IMR-90 (cell line): ENCODE data around the gene HES6. TPM values are rescaled to one million over a fixed set of nuclear protein-coding genes. Genes with fewer than 3 reads are reported as not detected.

ENCODE experiments used
- ATAC-seq: fragments of 200-7000 bp; cut with Tn5 transposase; 2 replicates; pipeline ENCODE4 v1.9.1; 2020; ENCODE audit warnings: low read depth, mild to moderate bottlenecking, moderate library complexity
- BruUV-seq: library from RNA; stranded (reverse); fragments of 400-500 nt; replicated peaks from 2 replicates; lab custom pipeline; 2021; lab: Mats Ljungman, UMichigan
- CTCF ChIA-PET: fragments of 300-600 bp; formaldehyde crosslinking; extraction: SDS; loops from one replicate; lab custom pipeline; 2021; ENCODE audit warnings: antibody characterized with exemption; lab: Yijun Ruan, JAX
- POLR2A ChIA-PET: fragments of 300-600 bp; sonication (Branson Sonifier 250); formaldehyde crosslinking; loops from one replicate; lab custom pipeline; 2022; ENCODE audit warnings: antibody characterized with exemption; ENCODE audit not compliant: unreplicated experiment; lab: Charles Lee
- DNase-seq: peaks from one replicate; pipeline ENCODE4 v3.0.0; 2013
- H2AFZ ChIP-seq: replicated peaks from 2 replicates; pipeline ENCODE3; 2013; ENCODE audit warnings: low read length, mild to moderate bottlenecking; ENCODE audit not compliant: poor library complexity
- H2AK5ac ChIP-seq: 2 replicates; pipeline ENCODE4 v1.6.1; 2013; ENCODE audit warnings: low read depth, low read length, inconsistent platforms
- H2AK9ac ChIP-seq: replicated peaks from 2 replicates; pipeline ENCODE3; 2013; ENCODE audit warnings: mild to moderate bottlenecking, low read depth, low read length, moderate library complexity; ENCODE audit not compliant: poor library complexity
- H2BK120ac ChIP-seq: 2 replicates; pipeline ENCODE4 v1.6.1; 2013; ENCODE audit warnings: low read depth, low read length, inconsistent platforms
- H2BK15ac ChIP-seq: 3 replicates; pipeline ENCODE4 v1.6.1; 2013; ENCODE audit warnings: low read depth, low read length, inconsistent platforms
- H2BK20ac ChIP-seq: 2 replicates; pipeline ENCODE4 v1.6.1; 2013; ENCODE audit warnings: low read depth, mild to moderate bottlenecking, inconsistent platforms, low read length, moderate library complexity
- H2BK5ac ChIP-seq: 2 replicates; pipeline ENCODE4 v1.6.1; 2013; ENCODE audit warnings: mild to moderate bottlenecking, low read depth, low read length, inconsistent platforms; ENCODE audit not compliant: poor library complexity, severe bottlenecking
- H3K14ac ChIP-seq: replicated peaks from 2 replicates; pipeline ENCODE4 v1.6.1; 2013; ENCODE audit warnings: low read depth, low read length, inconsistent platforms
- H3K18ac ChIP-seq: 2 replicates; pipeline ENCODE4 v1.6.1; 2013; ENCODE audit warnings: low read depth, low read length, control low read depth
- H3K23ac ChIP-seq: 2 replicates; pipeline ENCODE4 v1.6.1; 2013; ENCODE audit warnings: low read depth, low read length, inconsistent platforms
- H3K27ac ChIP-seq: 2 replicates; pipeline ENCODE4 v1.5.1; 2013; ENCODE audit warnings: mild to moderate bottlenecking, control low read depth, low read length; ENCODE audit not compliant: insufficient read depth
- H3K27me3 ChIP-seq: 2 replicates; pipeline ENCODE4 v1.6.1; 2013; ENCODE audit warnings: low read length; ENCODE audit not compliant: control insufficient read depth, insufficient read depth
- H3K36me3 ChIP-seq: 2 replicates; pipeline ENCODE4 v1.6.1; 2013; ENCODE audit warnings: low read length, mixed read lengths; ENCODE audit not compliant: control insufficient read depth, insufficient read depth
- H3K4ac ChIP-seq: 2 replicates; pipeline ENCODE4 v1.6.1; 2013; ENCODE audit warnings: low read depth, low read length, inconsistent platforms
- H3K4me1 ChIP-seq: 2 replicates; pipeline ENCODE4 v1.6.1; 2013; ENCODE audit warnings: low read length, mixed read lengths; ENCODE audit not compliant: control insufficient read depth, insufficient read depth
- H3K4me2 ChIP-seq: 2 replicates; pipeline ENCODE4 v1.6.1; 2013; ENCODE audit warnings: low read depth, mild to moderate bottlenecking, control low read depth, low read length, moderate library complexity
- H3K4me3 ChIP-seq: 2 replicates; pipeline ENCODE4 v1.5.1; 2013; ENCODE audit warnings: low read depth, mild to moderate bottlenecking, control low read depth, low read length, moderate library complexity; ENCODE audit not compliant: insufficient read depth
- H3K56ac ChIP-seq: 2 replicates; pipeline ENCODE4 v1.6.1; 2013; ENCODE audit warnings: low read length, inconsistent platforms; ENCODE audit not compliant: insufficient read depth; ENCODE audit errors: extremely low read depth
- H3K79me1 ChIP-seq, 2 experiments: 2 replicates each; pipeline ENCODE4 v1.6.1; 2013; ENCODE audit warnings: low read length in 2 of 2, inconsistent platforms in 1 of 2, low read depth in 1 of 2
- H3K9ac ChIP-seq: 2 replicates; pipeline ENCODE4 v1.6.1; 2013; ENCODE audit warnings: low read depth, low read length, control low read depth
- H3K9me1 ChIP-seq: 2 replicates; pipeline ENCODE4 v1.6.1; 2013; ENCODE audit warnings: low read length, inconsistent platforms; ENCODE audit not compliant: insufficient read depth
- H3K9me3 ChIP-seq: 2 replicates; pipeline ENCODE4 v1.6.1; 2013; ENCODE audit warnings: low read length; ENCODE audit not compliant: control insufficient read depth, insufficient read depth
- H4K20me1 ChIP-seq: 2 replicates; pipeline ENCODE4 v1.6.1; 2013; ENCODE audit warnings: low read length, inconsistent platforms; ENCODE audit not compliant: insufficient read depth
- H4K5ac ChIP-seq: 2 replicates; pipeline ENCODE4 v1.6.1; 2013; ENCODE audit warnings: mild to moderate bottlenecking, low read depth, low read length, control low read depth
- H4K8ac ChIP-seq, 2 experiments: 2 replicates each; pipeline ENCODE4 v1.6.1; 2013; ENCODE audit warnings: low read depth in 2 of 2, low read length in 2 of 2, control low read depth in 1 of 2, inconsistent platforms in 1 of 2
- H4K91ac ChIP-seq: 2 replicates; pipeline ENCODE4 v1.6.1; 2013; ENCODE audit warnings: low read depth, low read length, inconsistent platforms; ENCODE audit not compliant: insufficient read depth
- CEBPB ChIP-seq: IDR thresholded peaks from 2 replicates; pipeline ENCODE4 v1.6.1; 2012; ENCODE audit warnings: low read depth, low read length, improper control_type of control experiment
- CHD1 ChIP-seq: IDR thresholded peaks from 2 replicates; pipeline ENCODE4 v1.6.1; 2012; ENCODE audit warnings: low read depth, low read length, improper control_type of control experiment
- MAFK ChIP-seq: IDR thresholded peaks from 2 replicates; pipeline ENCODE4 v1.6.1; 2012; ENCODE audit warnings: low read depth, low read length, improper control_type of control experiment
- POLR2A ChIP-seq: IDR thresholded peaks from 2 replicates; pipeline ENCODE4 v1.6.1; 2012; ENCODE audit warnings: mild to moderate bottlenecking, low read depth, low read length
- RCOR1 ChIP-seq: IDR thresholded peaks from 2 replicates; pipeline ENCODE4 v1.6.1; 2012; ENCODE audit warnings: mild to moderate bottlenecking, low read length, improper control_type of control experiment; ENCODE audit not compliant: insufficient replicate concordance
- SMC3 ChIP-seq: fragments of 150-350 bp; IDR thresholded peaks from 2 replicates; pipeline ENCODE4 v1.6.1; 2016; ENCODE audit warnings: low read depth, mild to moderate bottlenecking, antibody characterized with exemption, low read length, moderate library complexity
- WGBS, 2 experiments: methylation state at CpG; one replicate each; pipeline versions ENCODE4 v1.1.5 to v1.1.7; 2013; ENCODE audit warnings: missing lambda C conversion rate in 2 of 2; ENCODE audit not compliant: insufficient read length in 1 of 2; ENCODE audit errors: extremely low coverage in 2 of 2; 5-methylcytosine and 5-hydroxymethylcytosine counted together
- dilution Hi-C: fragments of 300-500 bp; cut with HindIII; formaldehyde crosslinking; loops from one replicate; pipeline ENCODE4 v1.14.3; 2018; ENCODE audit warnings: low sequenced_read_pairs; ENCODE audit not compliant: unreplicated experiment
- in situ Hi-C: fragments of 300-500 bp; cut with MboI; formaldehyde crosslinking; loops from 3 replicates; pipeline ENCODE4 v1.14.3; 2019; ENCODE audit warnings: low sequenced_read_pairs, inconsistent platforms, mixed read lengths
- intact Hi-C: fragments of 100-400 bp; cut with micrococcal nuclease; formaldehyde crosslinking; loops from 2 replicates; pipeline ENCODE4 v1.10.0; 2022
- polyA plus RNA-seq, 3 experiments: library from polyadenylated mRNA; depleted of rRNA; stranded (reverse); fragments of >200 nt; gene quantifications; 2 replicates each; pipeline ENCODE4 v1.2.3, GENCODE V29; 2012; ENCODE audit warnings: low replicate concordance in 1 of 3
- total RNA-seq: library from RNA; depleted of rRNA; stranded (reverse); fragments of >200 nt; gene quantifications from 2 replicates; pipeline ENCODE4 v1.2.3, GENCODE V29; 2012
- TF ChIP-seq, protein P1 (sequence below): fragments of 150-350 bp; IDR thresholded peaks from 2 replicates; pipeline ENCODE4 v1.6.1; 2017; ENCODE audit warnings: mild to moderate bottlenecking, antibody characterized with exemption, low read length, low read depth

HES6 gene
- total and polyA plus RNA-seq, 2 of the 4 experiments (the other 2 are of a cell fraction): 1.3 to 3.3 TPM

DNA sequence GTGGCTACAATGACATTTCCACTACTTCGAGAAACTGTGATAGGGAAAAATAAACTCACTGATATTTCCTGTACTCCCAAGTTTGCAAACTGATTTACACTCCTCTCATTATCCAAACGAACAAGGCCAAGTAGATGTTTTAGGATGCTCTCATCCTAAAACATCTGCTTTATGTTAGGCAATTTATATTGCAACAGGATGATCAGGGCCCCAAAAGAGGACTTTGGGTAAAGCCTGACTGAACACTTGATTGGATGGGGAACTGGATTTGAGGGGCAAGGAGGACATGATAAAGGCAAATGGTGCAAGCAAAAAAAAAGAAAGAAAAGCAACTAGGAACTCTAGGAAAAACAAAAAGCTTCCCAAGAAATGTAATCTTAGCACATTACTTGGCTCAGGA is 2.1 kb upstream of the HES6 start:
- DNase-seq (no peak), ATAC-seq (no peak)
- peaks cover 2% of the 10 kb centered on the region; the same call in 1 of the 2 replicates for H3K4me1 ChIP-seq
- no CpG with 5 or more reads among the region's 2 CpGs for WGBS, 2 experiments
- H3K4ac ChIP-seq: no peak overlapping the region
- ChIA-PET CTCF (no interaction called here), POLR2A (no interaction called here)
- no peak overlapping the region for H4K5ac ChIP-seq
- in situ Hi-C loops: no loop called here
- H3K9me3 ChIP-seq: no peaks in the 10 kb centered on the region
- H3K9me1 ChIP-seq: no peaks in the 10 kb centered on the region
- peaks cover 0 to 2% of the 10 kb centered on the region in 2 experiments; a peak in 1 of 4 replicates for H3K79me1 ChIP-seq
- no peak overlapping the region for H3K27ac ChIP-seq
- H3K23ac ChIP-seq: no peak overlapping the region
- H3K9ac ChIP-seq: no peak overlapping the region
- no peak overlapping the region for H3K14ac ChIP-seq
- no peak overlapping the region for H3K4me3 ChIP-seq
- H3K4me2 ChIP-seq: no peak overlapping the region
- H4K20me1 ChIP-seq: no peaks in the 10 kb centered on the region
- TF ChIP-seq MAFK (no peak), POLR2A (no peak), RCOR1 (no peak), SMC3 (no peak), CEBPB (no peak), CHD1 (no peak)
- TF ChIP-seq, protein P1, sequence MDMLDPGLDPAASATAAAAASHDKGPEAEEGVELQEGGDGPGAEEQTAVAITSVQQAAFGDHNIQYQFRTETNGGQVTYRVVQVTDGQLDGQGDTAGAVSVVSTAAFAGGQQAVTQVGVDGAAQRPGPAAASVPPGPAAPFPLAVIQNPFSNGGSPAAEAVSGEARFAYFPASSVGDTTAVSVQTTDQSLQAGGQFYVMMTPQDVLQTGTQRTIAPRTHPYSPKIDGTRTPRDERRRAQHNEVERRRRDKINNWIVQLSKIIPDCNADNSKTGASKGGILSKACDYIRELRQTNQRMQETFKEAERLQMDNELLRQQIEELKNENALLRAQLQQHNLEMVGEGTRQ: no peak
- no peak overlapping the region for H2BK20ac ChIP-seq
- H2BK15ac ChIP-seq: no peak overlapping the region
- H2BK120ac ChIP-seq: no peak overlapping the region
- H3K18ac ChIP-seq: no peak overlapping the region
- dilution Hi-C loops: no loop called here
- H4K91ac ChIP-seq: no peak overlapping the region
- intact Hi-C loops: no loop called here
- H2AK9ac ChIP-seq: no peak overlapping the region
- no TSS peak for BruUV-seq
- H4K8ac ChIP-seq: no peak overlapping the region
- H2AK5ac ChIP-seq: no peak overlapping the region
- no peak overlapping the region for H3K56ac ChIP-seq
- H2BK5ac ChIP-seq: no peak overlapping the region
- H3K27me3 ChIP-seq: peaks cover 11% of the 10 kb centered on the region
- H2AFZ ChIP-seq: no peak overlapping the region
- peaks cover 4% of the 10 kb centered on the region; the same call in 1 of the 2 replicates for H3K36me3 ChIP-seq
